Measurements from ENCODE around the gene MYLK2.
"Not testable (repeated sequence)": the region's sequence is repeated elsewhere in the genome, so short reads cannot be mapped to it uniquely, and the experiment has no call there.

MYLK2 gene

GRCh38 chr20:31819083-31819784, at the start of gene MYLK2:
TSS of gene MYLK2 (plus strand) at chr20:31819356. CDS start at chr20:31819581, 225 bp downstream.
- no peak for DNase-seq

GRCh38 chr20:31769681-31770080, 49.5 kb upstream of the MYLK2 start:
- DNase-seq = no peak

GRCh38 chr20:31770243-31770642, 48.9 kb upstream of the MYLK2 start:
- DNase-seq = no peak

DNA sequence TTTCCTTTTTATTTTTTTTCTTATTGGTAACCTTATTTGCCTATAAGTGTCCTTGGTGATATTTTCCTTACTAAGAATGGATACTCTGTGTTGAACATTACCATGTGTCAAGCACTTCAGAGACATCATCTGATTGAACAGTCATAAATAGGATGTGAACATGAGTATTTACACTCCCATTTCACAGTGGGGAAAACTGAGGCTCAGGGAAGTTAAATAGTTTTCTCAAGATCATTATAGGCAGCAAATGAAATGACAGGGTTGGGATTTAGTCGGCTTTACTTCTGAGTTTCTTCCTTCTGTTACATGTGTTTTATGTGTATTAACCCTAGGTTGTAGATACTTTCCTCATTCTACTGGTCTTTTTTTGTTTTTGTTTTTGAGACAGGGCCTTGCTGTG, 44.7 kb upstream of the MYLK2 start:
- no peak for DNase-seq

GRCh38 chr20:31780839-31781238, 38.3 kb upstream of the MYLK2 start:
- no peak for DNase-seq

DNA sequence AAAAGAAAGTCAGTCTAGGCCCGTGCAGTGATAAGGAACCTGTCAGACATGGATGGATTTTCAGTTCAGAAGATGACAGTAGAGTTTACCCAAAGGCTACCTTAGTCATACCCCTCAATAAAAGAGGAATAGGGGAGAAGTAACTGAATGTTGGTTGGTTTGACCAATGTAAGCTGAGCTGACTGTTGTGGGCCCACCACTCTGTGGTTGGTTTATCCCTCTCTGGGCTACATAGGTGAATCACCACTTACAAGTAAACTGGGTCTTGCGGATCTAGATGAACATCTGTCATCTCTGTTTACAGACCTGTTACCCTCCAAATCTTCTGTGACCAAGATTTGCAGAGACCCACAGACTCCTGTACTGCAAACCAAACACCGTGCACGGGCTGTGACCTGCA, 37.2 kb upstream of the MYLK2 start:
- no peak for DNase-seq

- DNase-seq = no peak
Observed at GRCh38 chr20:31784354-31785044, 34.7 kb upstream of the MYLK2 start.

- no peak for DNase-seq
Observed at GRCh38 chr20:31785089-31785488, 34.1 kb upstream of the MYLK2 start.

- no peak for DNase-seq
Observed at GRCh38 chr20:31788578-31788977, 30.6 kb upstream of the MYLK2 start.

GRCh38 chr20:31790401-31790800, 28.8 kb upstream of the MYLK2 start:
- no peak for DNase-seq

GRCh38 chr20:31797364-31797763, 21.8 kb upstream of the MYLK2 start:
- DNase-seq = no peak

- DNase-seq = no peak
Observed at GRCh38 chr20:31801508-31801907, 17.6 kb upstream of the MYLK2 start.

GRCh38 chr20:31803552-31804291, 15.4 kb upstream of the MYLK2 start:
- DNase-seq = no peak

DNA sequence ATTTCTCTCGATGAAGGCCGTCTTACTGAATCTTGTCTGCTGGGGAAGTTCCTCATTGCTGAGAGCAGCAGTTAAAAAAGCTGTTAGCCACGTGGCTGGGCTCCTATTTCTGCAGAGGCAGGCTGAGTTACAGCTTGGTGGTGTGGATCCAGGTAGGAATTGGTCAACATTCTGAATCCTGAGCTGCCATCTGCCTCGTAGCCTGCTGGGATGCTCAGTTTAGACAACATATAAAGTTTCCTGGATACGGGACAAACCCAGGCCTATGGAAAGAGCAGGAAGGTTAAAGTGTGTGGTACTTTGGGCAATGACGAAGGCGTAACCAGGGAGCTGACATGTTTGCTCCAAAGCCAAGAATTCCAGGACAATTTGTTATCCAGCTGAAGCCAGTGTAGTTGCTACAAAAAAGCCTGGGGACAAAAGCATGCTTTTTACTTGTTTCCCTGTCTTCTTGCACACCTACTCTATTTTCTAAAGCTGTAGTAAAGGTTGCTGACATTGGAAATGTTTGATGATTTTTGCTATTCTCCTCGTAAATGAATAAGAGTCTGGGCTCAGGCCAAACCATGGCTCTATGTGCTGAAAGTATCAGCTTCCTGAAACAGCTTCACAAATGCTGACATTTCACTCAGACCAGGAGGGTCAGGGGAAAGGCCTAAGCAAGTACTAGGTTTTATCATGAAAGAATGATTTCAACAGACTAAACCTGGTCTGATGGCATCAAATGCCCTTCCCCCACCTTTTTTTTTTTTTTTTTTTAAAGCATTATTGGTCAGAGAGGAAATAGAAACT, 12.4 kb upstream of the MYLK2 start:
- DNase-seq = no peak

DNA sequence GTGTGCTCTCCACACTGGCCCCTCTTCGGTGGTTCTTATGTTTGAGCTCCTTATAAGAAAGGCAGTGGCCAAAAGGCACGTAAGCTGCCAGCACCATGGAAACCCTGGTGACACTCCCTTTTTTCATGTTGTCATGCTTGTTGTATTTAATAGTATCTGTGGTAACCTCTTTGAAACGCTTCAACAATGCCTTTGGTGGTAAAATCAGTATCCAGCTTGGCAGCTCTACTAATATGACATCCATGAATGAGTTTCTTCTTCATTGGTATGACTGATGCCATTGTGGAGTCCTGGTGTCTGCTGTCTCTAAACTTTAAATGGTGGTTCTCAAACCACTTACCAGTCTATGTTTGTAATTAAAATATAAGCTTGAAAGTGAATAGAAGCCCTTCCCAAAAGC, 10.7 kb upstream of the MYLK2 start:
- no peak for DNase-seq

DNA sequence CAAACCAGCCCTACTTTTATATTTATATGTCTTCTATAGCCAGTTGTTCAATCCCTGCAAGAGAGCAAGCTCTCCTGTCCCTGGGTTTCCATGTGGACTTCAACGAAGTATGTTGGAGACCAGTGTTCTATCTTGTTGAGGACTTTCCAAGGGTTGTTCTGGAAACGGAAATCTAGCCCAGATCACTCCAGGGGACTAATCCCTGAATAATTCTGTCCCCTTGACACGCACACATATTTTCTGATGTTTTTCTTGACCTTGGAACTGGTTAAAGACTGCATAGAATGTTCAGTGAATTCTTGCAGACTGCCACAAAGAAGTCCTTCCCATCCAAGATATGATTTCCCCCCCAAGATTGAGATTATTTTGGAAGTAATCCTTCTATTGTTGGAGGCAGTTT, 9.5 kb upstream of the MYLK2 start:
- no peak for DNase-seq

- no peak for DNase-seq
Observed at GRCh38 chr20:31811198-31811597, 8.0 kb upstream of the MYLK2 start.

- DNase-seq = no peak
Observed at GRCh38 chr20:31811796-31812728, 7.1 kb upstream of the MYLK2 start.

GRCh38 chr20:31813611-31814010, 5.5 kb upstream of the MYLK2 start:
- no peak for DNase-seq

GRCh38 chr20:31814142-31814541, 5.0 kb upstream of the MYLK2 start:
- not testable (repeated sequence) for DNase-seq

DNA sequence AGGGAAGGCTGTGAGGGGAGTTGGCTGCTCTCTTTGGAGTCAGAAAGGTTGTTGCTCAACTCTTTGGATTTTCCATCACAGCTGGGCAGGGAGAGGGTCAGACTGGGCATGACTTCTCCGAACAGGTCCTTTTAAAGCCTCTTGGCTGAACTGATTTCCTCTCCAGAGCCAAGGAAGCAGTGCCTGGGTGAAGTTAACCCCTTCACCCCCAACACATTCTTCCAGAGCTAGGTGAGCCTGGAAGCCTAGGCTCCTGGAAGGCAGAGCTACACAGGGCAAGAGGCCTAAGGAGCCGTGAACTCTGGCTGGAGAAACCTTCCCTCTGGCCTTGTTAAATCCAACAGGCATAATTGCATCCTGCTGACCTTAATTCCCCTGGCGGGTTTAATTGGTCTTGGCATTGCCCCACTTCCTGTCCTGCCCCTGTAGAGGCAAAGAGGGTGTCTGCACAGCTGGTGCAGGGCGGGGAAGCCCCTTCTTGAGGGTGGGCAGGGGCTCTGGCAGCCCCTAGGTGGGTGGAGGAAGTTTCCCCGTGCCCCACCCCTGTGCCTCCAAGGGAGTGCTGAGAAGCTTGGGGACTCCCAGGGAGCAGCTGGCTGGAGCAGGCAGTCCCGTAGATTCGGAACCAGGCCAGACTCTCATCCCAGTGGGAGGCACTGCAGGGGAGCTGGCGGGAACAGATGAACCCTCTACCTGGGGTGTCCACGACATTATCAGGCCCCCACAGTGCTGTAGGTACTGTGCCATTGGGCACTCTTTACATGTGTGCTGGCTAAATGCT, 3.6 kb upstream of the MYLK2 start:
- no peak for DNase-seq
